Neutrophil (primary cell): ENCODE results near the gene IL32.

Experiments used
- H3K27ac ChIP-seq: fragments of 200-600 bp; sonication (generic); 2 replicates; pipeline ENCODE4 v1.5.1; 2016; ENCODE audit warnings: mild to moderate bottlenecking, moderate library complexity
- H3K27me3 ChIP-seq: fragments of 200-600 bp; sonication (generic); 2 replicates; pipeline ENCODE4 v1.6.0; 2016; ENCODE audit warnings: mild to moderate bottlenecking
- H3K36me3 ChIP-seq: fragments of 200-600 bp; sonication (generic); 2 replicates; pipeline ENCODE4 v1.5.1; 2017
- H3K4me1 ChIP-seq, 2 experiments: fragments of 200-600 bp in 1 of 2; sonication (generic) in 1 of 2; 1 replicate in 1 of 2; 2 replicates in 1 of 2; pipeline versions ENCODE4 v1.5.1 to v1.6.1; 2013 to 2016; ENCODE audit warnings: low read depth in 1 of 2, low read length in 1 of 2, mild to moderate bottlenecking in 1 of 2, moderate library complexity in 1 of 2; ENCODE audit not compliant: control insufficient read depth in 1 of 2, insufficient read depth in 1 of 2
- H3K4me3 ChIP-seq, 2 experiments: fragments of 200-600 bp in 1 of 2; sonication (generic) in 1 of 2; 1 replicate in 1 of 2; 2 replicates in 1 of 2; pipeline ENCODE4 v1.5.1; 2013 to 2016; ENCODE audit warnings: low read depth in 1 of 2, low read length in 1 of 2, mild to moderate bottlenecking in 1 of 2, moderate library complexity in 1 of 2
- H3K9me3 ChIP-seq: fragments of 200-600 bp; sonication (generic); 2 replicates; pipeline ENCODE4 v1.5.1; 2016
- TF ChIP-seq, protein P1 (sequence below): fragments of 200-600 bp; sonication (generic); IDR thresholded peaks from 2 replicates; pipeline ENCODE4 v1.5.1; 2016; ENCODE audit warnings: antibody characterized with exemption

The IL32 gene

DNA sequence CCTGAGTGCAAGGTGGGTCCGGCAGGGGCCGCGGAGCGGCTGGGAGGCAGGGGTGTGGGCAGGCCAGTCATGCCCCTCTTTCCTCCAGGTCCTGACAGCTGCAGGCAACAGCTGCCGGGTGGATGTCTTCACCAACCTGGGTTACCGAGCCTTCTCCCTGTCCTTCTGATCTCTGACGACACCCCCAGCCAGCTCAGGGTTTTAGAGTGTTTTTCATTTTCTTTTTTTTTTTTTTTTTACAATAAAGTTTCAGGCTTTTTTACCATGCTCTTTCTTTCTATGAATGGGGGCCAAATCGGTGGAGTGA lies 38.0 kb upstream of the IL32 start:
- Histone ChIP-seq H3K27me3 (peaks cover 41% of the 10 kb centered on the region), H3K36me3 (peaks cover 1% of the 10 kb centered on the region), H3K4me1 (peaks cover 54 to 72% of the 10 kb centered on the region in 2 experiments), H3K9me3 (no peaks in the 10 kb centered on the region), H3K27ac (no peak overlapping the region), H3K4me3 (no peak overlapping the region)
- TF ChIP-seq, protein P1, sequence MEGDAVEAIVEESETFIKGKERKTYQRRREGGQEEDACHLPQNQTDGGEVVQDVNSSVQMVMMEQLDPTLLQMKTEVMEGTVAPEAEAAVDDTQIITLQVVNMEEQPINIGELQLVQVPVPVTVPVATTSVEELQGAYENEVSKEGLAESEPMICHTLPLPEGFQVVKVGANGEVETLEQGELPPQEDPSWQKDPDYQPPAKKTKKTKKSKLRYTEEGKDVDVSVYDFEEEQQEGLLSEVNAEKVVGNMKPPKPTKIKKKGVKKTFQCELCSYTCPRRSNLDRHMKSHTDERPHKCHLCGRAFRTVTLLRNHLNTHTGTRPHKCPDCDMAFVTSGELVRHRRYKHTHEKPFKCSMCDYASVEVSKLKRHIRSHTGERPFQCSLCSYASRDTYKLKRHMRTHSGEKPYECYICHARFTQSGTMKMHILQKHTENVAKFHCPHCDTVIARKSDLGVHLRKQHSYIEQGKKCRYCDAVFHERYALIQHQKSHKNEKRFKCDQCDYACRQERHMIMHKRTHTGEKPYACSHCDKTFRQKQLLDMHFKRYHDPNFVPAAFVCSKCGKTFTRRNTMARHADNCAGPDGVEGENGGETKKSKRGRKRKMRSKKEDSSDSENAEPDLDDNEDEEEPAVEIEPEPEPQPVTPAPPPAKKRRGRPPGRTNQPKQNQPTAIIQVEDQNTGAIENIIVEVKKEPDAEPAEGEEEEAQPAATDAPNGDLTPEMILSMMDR: no peak

DNA sequence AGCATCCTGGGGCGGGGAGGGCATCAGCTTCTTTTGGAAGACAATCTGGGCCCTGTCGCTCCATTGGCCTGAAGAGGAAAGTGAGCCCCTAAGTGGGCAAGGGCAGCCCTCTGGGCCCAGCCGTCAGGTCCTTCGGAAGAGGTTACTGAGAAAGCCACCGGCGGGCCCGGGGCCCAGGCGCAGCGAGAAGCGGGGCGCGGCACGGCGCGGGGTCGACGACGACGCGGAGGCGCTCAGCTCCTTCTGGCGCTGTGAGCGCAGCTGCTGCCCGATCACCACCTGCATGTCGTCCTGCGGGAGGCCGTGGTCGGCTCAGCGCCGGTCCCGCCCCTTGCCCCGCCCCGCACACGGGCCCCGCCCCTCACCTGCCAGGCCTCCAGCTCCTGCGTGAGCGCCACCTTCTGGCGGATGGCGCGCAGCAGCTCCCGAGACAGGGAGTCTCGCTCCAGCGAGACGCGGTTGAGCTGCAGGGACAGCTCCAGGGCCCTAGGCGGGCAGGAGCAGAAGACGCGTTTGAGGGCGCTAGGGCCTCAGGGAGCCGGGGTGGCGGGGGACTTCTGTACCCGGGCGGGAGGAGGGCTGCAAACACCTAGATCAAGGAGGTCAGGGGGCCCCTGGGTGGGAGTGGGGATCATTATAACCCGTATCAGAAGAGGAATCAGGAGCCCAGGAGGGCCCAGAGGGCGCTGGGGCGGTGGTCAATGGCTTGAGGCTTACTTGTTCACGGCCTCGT lies 37.3 kb upstream of the IL32 start:
- peak overlapping the region; percentile 58 for H3K27ac ChIP-seq
- H3K4me3 ChIP-seq: peak overlapping the region; percentile 23 to 59
- TF ChIP-seq, protein P1: peak; percentile 99
- no peaks in the 10 kb centered on the region for H3K36me3 ChIP-seq
- H3K4me1 ChIP-seq: peaks cover 46 to 70% of the 10 kb centered on the region in 2 experiments
- peaks cover 48% of the 10 kb centered on the region for H3K27me3 ChIP-seq
- no peaks in the 10 kb centered on the region for H3K9me3 ChIP-seq

DNA sequence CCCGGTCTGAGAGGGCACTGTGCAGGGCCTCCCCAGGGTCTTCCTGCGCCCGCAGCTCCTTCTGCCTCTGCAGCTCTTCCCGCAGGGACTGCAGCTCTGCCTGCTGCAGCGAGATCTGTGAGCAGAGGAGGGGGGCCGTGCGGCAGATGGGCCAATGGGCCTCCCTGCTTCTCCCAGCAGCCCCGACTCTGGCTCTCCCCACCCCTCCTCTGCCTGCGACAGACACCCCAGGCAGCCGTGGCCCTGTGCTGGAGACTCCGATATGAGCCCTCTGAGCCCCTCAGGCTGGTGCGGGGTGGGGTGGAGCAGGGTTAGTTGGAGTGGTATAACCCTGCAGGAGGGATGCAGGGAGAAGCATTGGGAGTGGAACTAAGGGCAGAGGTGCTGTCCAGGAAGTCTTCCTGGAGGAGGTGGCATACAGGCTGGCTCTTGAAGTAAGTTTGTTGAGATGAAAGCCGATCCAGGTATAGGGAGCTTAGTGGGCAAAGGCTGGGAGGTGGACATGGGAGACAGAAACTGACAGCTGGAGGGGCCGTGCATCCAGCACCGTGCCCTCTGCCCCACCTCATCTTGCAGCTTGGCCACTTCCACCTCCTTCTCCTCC lies 36.6 kb upstream of the IL32 start:
- Histone ChIP-seq H3K27me3 (peaks cover 55% of the 10 kb centered on the region), H3K9me3 (no peaks in the 10 kb centered on the region), H3K4me3 (peak overlapping the region; percentile 46 to 59), H3K27ac (no peak overlapping the region), H3K4me1 (peaks cover 44 to 64% of the 10 kb centered on the region in 2 experiments), H3K36me3 (no peaks in the 10 kb centered on the region)
- TF ChIP-seq, protein P1: no peak

DNA sequence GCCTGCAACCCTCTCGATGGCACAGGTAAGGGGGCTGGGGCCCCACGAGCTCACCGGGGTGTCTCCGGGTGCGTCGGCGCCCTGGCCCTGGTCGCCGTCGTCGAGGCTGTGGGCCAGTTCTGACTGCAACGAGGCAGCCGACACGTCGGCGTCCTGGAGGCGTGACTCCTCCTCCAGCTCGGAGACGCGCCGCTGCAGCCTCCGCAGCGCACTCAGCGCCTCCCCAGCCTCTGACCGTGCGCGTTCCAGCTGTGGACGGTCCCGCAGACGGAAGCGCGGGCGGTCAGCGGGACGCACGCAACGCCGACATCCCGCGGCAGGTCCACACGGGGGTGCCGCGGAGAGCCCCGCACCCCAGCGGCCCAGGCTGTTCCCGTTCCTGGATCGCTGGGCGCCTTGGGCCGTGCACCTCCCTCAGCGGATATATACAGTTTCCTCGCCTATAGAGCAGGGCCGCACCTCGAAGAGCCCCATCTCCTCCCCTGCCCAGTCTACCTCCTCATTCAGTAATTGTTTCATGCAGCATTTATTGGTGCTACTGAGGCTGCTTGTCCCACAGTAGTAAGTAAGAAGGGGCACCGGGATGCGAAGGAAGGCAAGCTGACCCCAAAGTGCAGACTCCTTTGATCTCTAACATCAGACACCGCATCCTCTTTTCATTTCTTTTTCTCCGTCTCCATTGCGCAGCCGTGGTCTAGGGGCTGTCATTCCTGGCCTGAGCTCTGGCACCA lies 35.8 kb upstream of the IL32 start:
- H3K4me1 ChIP-seq: peaks cover 46 to 65% of the 10 kb centered on the region in 2 experiments
- H3K36me3 ChIP-seq: no peaks in the 10 kb centered on the region
- H3K27me3 ChIP-seq: peaks cover 60% of the 10 kb centered on the region
- TF ChIP-seq, protein P1: no peak
- H3K27ac ChIP-seq: peak overlapping the region; percentile 47
- H3K9me3 ChIP-seq: no peaks in the 10 kb centered on the region
- peak overlapping the region; percentile 46 to 59 for H3K4me3 ChIP-seq

DNA sequence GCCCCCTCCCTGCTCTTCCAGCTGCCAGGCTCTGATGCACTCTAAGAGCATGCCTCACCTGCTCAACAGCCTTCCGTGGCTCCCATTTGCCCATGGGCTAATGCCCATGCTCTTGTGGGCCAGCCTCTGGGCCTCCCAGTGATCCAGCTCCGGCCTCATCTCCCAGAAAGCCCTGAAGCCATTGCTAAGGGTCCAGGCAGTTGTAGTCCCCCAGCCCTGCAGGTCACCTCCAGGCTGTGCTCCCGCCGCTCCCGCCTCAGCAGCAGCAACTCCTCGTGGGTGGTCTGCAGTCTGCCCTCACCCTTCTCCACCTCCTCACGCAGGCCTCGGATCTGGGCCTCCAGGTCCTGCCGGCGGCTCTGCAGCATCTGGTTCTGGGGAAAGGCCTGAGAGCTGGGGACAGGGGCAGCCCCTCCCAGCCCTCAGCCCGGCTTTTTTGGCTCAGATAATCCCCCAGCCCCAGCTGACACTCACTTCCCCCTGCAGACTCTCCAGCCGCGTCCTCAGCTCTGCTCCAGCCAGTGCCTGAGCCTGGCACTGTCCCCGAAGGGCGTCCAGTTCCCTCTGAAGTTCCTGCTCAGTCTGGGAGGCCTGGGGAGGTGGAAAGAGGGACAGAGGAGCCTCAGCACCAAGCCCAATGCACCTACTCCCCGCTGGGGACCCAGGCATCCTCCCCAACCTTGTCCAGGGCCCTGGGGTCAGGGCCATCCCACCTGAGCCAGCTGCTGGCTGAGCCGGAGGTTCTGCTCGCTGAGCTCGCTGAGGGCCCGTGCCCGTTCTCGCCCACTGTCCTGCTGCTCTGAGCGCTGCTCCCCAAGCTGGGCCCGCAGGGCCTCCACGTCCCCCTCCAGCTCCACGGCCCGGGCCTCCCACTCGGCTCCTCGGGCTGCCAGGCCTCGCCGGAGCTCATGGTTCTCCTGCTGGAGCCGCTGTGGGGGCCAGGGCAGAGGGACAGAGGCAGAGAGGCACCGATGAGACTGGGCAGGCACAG lies 34.9 kb upstream of the IL32 start:
- H3K4me3 ChIP-seq: no peak overlapping the region

More for the DNA sequence above, 34.9 kb upstream of the IL32 start:
- TF ChIP-seq, protein P1: no peak
- peaks cover 69% of the 10 kb centered on the region for H3K27me3 ChIP-seq
- no peaks in the 10 kb centered on the region for H3K9me3 ChIP-seq
- H3K36me3 ChIP-seq: no peaks in the 10 kb centered on the region
- no peak overlapping the region for H3K27ac ChIP-seq
- peaks cover 52 to 74% of the 10 kb centered on the region in 2 experiments for H3K4me1 ChIP-seq
